ENCODE measurements around the gene RIMS4.

GRCh38 chr20:44732327-44732726, 78.0 kb downstream of the RIMS4 start:
- no peak for TF ChIP-seq CTCF (IDR thresholded peaks at IDR 0.05)
- TF ChIP-seq POLR2A (IDR thresholded peaks at IDR 0.05), result no peak

All from testis (tissue), 2 donors.